Stromal cell of bone marrow (primary cell): Measurements from ENCODE around the gene CHRNA7.
"Not testable (repeated sequence)": the region's sequence is repeated elsewhere in the genome, so short reads cannot be mapped to it uniquely, and the experiment has no call there.

Experiments
- DNase-seq: peaks from one replicate; pipeline ENCODE4 v3.0.0-alpha.2; 2012; ENCODE audit warnings: low read depth

CHRNA7 gene

GRCh38 chr15:32193780-32194179 lies 163.5 kb downstream of the CHRNA7 start:
- DNase-seq: not testable (repeated sequence)

DNA sequence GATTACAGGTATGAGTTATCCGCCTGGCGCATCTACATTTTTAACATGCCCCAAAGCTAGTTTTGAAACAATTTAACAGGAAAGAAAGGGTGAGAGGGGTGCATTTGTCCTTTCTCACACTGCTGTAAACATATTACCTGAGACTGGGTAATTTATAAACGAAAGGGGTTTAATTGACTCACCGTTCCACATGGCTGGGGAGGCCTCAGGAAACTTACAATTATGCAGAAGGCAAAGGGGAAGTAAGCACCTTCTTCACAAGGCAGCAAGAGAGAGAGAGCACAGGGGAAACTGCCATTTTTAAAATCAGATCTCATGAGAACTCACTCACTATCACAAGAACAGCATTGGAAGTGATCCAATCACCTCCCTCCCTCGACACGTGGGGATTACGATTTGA lies 165.9 kb downstream of the CHRNA7 start:
- DNase-seq: not testable (repeated sequence)

- DNase-seq: not testable (repeated sequence)
These were observed 168.6 kb downstream of the CHRNA7 start for GRCh38 chr15:32198938-32199337.

GRCh38 chr15:32209081-32209480 lies 178.8 kb downstream of the CHRNA7 start:
- not testable (repeated sequence) for DNase-seq

GRCh38 chr15:32218666-32219065 lies 188.4 kb downstream of the CHRNA7 start:
- no peak for DNase-seq
